Breast epithelium (tissue), 3 donors: ENCODE measurements around the gene SLC28A1.

ENCODE experiments used
- POLR2A ChIP-seq: fragments of 450-650 bp; IDR thresholded peaks from one replicate; pipeline ENCODE4 v1.6.1; 2016; ENCODE audit warnings: antibody characterized with exemption, mild to moderate bottlenecking, moderate library complexity
- TF ChIP-seq, protein P1 (sequence below), 3 donors: fragments of 450-650 bp; IDR thresholded peaks; one replicate each; pipeline ENCODE4 v1.5.1; 2016 to 2017; ENCODE audit warnings: antibody characterized with exemption in 3 of 3, mild to moderate bottlenecking in 3 of 3, moderate library complexity in 3 of 3

GRCh38 chr15:84862214-84862975 lies 22.1 kb upstream of the SLC28A1 start:
- TF ChIP-seq, protein P1, sequence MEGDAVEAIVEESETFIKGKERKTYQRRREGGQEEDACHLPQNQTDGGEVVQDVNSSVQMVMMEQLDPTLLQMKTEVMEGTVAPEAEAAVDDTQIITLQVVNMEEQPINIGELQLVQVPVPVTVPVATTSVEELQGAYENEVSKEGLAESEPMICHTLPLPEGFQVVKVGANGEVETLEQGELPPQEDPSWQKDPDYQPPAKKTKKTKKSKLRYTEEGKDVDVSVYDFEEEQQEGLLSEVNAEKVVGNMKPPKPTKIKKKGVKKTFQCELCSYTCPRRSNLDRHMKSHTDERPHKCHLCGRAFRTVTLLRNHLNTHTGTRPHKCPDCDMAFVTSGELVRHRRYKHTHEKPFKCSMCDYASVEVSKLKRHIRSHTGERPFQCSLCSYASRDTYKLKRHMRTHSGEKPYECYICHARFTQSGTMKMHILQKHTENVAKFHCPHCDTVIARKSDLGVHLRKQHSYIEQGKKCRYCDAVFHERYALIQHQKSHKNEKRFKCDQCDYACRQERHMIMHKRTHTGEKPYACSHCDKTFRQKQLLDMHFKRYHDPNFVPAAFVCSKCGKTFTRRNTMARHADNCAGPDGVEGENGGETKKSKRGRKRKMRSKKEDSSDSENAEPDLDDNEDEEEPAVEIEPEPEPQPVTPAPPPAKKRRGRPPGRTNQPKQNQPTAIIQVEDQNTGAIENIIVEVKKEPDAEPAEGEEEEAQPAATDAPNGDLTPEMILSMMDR (IDR thresholded peaks at IDR 0.05) = no peak
- TF ChIP-seq POLR2A = no peak
